Astrocyte of the cerebellum (primary cell): ENCODE measurements around the gene MYOZ2.
A peak's percentile ranks its signal among the peaks of the same experiment; 100 is the strongest.

Source experiments
- DNase-seq: peaks from one replicate; pipeline ENCODE4 v3.0.0-alpha.2; 2011; ENCODE audit warnings: low read depth
- H3K4me3 ChIP-seq: 2 replicates; pipeline ENCODE4 v1.5.1; 2011; ENCODE audit warnings: mild to moderate bottlenecking, low read depth, low read length, moderate library complexity
- in situ Hi-C: cut with HindIII; loops from 2 replicates; pipeline ENCODE4 v1.10.0; 2017; ENCODE audit warnings: low sequenced_read_pairs
- TF ChIP-seq, protein P1 (sequence below): IDR thresholded peaks from 2 replicates; pipeline ENCODE4 v1.5.1; 2012; ENCODE audit warnings: low read length, low read depth, moderate library complexity, mild to moderate bottlenecking; ENCODE audit errors: missing control alignments

The MYOZ2 gene

DNA sequence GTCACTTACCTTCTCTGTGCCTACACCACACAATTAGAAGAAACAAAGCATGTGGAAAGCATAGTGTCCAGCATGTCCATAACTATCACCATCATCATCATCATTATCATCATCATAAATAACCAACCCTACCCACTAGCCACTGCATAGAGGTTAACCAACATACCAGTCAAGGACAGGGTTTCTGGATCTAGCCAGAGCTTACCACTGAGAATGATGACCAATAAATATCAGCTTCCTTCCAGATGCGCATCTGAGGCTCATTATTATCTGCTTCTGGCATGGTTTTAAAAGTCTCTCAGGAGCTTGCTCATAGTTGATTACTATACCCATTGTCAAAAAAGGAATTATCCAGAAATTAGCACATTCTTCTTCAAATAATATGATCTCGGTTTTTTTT lies 25.5 kb upstream of the MYOZ2 start:
- TF ChIP-seq, protein P1, sequence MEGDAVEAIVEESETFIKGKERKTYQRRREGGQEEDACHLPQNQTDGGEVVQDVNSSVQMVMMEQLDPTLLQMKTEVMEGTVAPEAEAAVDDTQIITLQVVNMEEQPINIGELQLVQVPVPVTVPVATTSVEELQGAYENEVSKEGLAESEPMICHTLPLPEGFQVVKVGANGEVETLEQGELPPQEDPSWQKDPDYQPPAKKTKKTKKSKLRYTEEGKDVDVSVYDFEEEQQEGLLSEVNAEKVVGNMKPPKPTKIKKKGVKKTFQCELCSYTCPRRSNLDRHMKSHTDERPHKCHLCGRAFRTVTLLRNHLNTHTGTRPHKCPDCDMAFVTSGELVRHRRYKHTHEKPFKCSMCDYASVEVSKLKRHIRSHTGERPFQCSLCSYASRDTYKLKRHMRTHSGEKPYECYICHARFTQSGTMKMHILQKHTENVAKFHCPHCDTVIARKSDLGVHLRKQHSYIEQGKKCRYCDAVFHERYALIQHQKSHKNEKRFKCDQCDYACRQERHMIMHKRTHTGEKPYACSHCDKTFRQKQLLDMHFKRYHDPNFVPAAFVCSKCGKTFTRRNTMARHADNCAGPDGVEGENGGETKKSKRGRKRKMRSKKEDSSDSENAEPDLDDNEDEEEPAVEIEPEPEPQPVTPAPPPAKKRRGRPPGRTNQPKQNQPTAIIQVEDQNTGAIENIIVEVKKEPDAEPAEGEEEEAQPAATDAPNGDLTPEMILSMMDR = no peak
- no peak overlapping the region for H3K4me3 ChIP-seq
- in situ Hi-C loops = no loop called here
- no peak for DNase-seq

DNA sequence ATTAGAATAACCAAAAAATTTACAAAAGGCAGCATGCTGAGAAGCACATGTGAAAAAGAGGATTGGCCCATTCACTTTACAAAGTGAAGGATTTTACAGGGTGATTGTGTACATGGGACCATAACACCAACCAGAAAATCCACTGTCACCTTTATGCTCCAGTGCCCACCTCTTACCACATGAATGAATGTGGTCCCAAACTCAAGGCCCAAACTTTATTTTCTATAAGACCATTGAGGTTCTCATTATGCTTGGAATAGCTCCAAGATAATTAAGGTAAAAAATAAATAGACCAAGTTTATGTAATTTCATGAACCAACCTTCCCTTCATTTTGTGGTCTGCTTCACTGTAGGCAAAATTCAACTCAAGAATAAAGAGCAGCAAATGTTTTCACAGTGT lies 24.3 kb upstream of the MYOZ2 start:
- in situ Hi-C loops = no loop called here
- DNase-seq = no peak

DNA sequence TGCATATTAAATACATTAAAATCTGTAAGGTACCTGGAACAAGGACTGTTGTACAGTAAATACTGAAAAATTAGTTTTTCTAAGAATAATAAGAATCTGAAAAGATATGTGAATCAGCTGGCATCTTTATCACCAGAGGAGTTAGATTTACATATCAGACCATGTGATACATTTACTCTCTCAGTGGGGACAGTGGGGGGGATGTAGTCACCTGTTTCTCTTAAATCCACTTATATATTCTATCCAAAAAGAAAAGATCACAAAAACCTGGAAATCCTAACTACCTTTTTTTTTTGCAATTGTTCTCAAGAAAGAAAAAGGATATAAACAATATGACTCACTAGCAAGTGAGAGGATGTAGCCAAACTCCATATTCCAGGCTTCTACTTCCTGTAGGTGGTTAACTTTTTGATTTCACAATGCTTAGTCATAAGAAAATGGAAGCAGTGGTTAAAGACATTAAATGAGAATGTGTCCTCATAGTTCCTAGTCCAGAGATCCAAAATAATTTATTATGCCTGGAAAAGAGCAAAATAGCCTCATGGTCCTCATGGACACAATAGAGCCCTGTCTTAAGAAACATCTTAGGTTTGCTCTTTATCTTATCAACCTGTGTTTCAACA lies 22.5 kb upstream of the MYOZ2 start:
- no peak overlapping the region for H3K4me3 ChIP-seq
- in situ Hi-C loops = no loop called here
- DNase-seq = peak; percentile 89

More for the DNA sequence above, 24.3 kb upstream of the MYOZ2 start:
- no peak overlapping the region for H3K4me3 ChIP-seq
- TF ChIP-seq, protein P1 = no peak

DNA sequence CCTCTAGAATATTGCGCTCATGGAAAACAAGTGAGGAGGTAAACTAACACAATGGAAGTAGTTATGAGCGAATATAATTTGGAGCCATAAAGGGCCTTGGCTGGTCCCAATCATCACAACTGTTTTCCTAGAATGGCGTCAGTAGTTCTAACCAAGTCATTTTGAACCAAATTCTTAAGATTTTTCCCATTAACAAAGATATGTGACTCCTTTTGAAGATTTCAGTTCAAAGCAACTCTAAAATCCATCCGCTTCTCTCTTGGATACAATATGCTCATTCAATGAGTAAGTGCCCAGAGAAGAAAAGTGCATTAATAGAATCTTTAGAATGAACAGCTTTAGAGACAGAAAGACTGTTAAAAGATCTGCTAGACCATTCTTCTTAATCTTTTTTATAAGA lies 19.6 kb upstream of the MYOZ2 start:
- TF ChIP-seq, protein P1 = no peak
- DNase-seq = no peak
- no peak overlapping the region for H3K4me3 ChIP-seq
- in situ Hi-C loops = no loop called here

More for the DNA sequence above, 22.5 kb upstream of the MYOZ2 start:
- TF ChIP-seq, protein P1 = no peak

DNA sequence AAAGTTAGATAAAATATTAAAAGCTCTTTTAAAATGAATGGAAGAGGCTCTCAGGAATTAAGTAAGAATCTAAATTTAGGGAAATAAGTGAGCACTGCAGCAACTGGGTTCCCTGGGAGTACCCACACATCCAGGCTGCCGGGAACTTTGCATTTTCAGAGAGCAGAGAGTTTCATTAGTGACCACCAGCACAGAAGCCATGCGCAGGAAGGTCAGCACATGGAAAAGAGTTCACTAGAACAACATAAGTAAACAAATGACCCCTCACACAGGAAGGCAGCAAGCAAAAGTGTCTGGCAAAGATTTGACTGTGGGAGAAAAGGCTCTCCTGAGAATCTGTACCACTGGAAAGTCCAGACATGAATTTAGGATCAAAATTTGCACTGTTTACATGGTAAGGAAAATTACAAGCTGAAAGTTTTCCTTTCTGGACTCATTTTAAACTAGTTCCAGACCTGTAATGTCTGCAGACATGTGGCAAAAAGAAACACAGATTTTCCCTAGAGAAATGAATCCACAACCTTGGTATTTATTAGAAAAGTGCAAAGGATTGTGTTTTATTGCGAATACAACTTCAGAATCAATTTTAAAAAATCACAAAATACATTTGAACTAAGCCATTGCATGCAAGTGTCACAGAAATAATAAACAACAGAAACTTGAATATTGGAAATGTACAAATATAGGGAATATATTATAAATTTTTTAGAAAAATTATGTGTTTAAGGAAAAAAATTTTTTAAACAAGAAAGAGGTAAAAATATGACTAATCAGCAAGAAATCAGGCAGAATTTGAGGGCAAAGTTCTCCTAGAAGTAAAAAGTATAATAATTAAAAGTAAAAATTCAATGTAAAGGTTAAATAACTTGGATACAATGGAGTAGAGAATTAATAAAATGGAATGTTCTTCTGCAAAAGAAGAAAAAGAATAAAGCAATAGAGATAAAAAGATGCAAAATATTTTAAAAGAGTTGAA lies 18.4 kb upstream of the MYOZ2 start:
- in situ Hi-C loops = no loop called here
- TF ChIP-seq, protein P1 = no peak
- no peak for DNase-seq
- no peak overlapping the region for H3K4me3 ChIP-seq

DNA sequence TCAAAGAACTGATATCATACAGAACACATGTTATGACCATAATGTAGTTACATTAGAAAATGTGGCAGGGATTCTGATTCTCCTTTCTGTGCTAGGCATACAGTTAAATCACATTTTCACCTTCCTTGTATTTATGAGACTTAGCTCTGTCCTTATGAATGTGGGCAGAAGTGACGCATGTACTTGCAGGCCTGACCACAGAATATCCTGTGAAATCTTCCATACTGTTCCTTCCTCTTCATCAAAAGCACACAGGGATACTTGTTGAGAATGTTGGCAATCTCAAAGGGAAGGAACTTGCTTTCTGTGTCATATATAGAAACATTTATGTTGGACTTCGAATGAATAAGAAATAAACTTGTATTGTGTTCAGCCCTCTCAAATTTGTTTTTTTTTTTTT lies 17.2 kb upstream of the MYOZ2 start:
- in situ Hi-C loops = no loop called here
- TF ChIP-seq, protein P1 = no peak

More for the DNA sequence above, 17.2 kb upstream of the MYOZ2 start:
- H3K4me3 ChIP-seq = no peak overlapping the region
- DNase-seq = no peak
